NCI-H2081 treated with DMSO at 0.1 percent for 48 hours (cell line): ENCODE results near the gene RIPOR3.
"Not testable (repeated sequence)": the region's sequence is repeated elsewhere in the genome, so short reads cannot be mapped to it uniquely, and the experiment has no call there.

Source experiments
- DNase-seq: peaks from one replicate; lab custom pipeline; 2025; lab: John Stamatoyannopoulos, UW

Gene RIPOR3

GRCh38 chr20:50658804-50659380 lies 32.5 kb downstream of the RIPOR3 start:
- DNase-seq: no peak

DNA sequence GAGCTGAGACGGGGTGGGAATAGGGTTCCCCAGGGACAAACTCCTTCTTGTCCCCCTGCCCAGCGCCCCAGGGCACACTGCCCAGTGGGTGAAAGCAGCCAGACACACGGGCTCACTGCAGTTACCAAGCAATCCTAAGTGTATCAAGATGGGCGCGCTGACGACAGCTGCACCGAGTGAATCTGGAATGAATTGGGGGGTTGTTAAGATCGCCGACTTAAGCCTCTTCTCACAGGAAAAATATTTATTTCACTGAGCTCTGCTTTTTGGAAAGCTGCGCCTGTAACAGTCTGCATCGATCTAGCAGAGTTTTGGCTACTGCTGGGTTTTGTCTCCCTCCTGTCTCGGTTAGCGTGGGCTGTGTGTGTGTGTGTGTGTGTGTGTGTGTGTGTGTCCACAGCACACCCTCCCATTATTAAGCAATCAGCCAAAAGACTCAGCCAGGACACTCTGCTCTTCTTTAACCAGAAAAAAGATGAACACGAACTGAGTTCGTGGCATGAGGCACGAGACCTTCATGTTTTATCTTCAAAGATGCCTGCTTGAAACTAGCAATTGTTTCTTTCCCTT lies 35.9 kb downstream of the RIPOR3 start:
- DNase-seq: no peak

DNA sequence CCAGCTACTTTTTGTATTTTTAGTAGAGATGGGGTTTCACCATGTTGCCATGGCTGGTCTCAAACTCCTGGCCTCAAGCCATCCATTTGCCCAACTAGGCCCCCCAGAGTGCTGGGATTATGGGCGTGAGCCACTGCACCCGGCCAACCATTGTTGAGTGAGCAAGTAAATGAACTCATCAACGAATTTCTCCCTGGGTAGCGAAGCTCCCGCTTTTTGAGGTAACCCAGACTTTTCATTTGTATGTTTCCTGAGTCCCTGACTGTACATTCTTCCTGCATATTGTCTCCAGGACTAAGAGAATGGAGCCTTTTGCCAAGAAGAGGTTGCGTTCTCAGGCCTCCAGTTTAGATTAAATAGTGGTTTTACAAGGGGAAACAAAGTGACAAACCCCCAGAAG lies 36.4 kb downstream of the RIPOR3 start:
- DNase-seq: no peak

- DNase-seq: no peak
Measured at GRCh38 chr20:50652702-50653294, 38.5 kb downstream of the RIPOR3 start.

- no peak for DNase-seq
Measured at GRCh38 chr20:50651676-50652075, 39.7 kb downstream of the RIPOR3 start.

GRCh38 chr20:50649590-50649989 lies 41.8 kb downstream of the RIPOR3 start:
- DNase-seq: no peak

DNA sequence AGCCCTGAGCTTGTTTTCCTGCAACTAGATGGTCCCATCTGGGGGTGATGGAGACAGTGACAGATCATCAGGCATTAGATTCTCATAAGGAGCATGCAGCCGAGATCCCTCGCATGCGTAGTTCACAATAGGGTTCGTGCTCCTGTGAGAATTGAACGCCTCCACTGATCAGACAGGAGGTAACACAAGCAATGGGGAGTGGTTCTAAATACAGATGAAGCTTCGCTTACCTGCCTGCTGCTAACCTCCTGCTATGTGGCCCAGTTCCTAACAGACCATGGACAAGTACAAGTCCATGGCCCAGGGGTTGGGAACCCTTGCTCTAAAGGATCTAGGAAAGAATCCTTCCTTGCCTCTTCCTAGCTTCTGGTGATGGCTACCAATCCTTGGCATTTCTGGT lies 42.7 kb downstream of the RIPOR3 start:
- no peak for DNase-seq

DNA sequence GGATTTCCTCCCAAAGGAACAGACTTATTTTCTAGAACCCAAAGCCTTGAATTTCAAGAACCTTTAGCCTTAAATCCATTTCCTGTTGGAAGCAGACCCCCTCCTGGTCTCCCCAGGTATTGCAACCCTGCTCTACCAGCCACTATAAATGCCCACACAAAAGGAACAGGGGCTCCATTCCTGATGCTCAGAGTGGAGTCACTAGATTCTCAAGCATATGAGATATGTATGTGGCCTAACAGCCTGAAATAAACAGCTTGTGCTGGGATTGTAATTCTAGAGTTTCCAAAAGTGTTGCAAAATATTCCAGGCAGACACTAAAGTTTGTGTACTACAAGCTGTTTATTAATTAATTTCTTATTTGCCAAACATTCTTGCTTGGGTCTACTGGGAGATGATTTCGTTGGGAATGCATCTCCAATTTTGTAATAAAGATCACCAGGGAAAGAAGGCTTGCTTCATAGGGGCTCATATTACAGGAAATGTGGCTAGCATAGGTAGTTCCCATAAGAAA lies 44.8 kb downstream of the RIPOR3 start:
- DNase-seq: no peak

GRCh38 chr20:50645253-50646068 lies 45.9 kb downstream of the RIPOR3 start:
- DNase-seq: no peak

DNA sequence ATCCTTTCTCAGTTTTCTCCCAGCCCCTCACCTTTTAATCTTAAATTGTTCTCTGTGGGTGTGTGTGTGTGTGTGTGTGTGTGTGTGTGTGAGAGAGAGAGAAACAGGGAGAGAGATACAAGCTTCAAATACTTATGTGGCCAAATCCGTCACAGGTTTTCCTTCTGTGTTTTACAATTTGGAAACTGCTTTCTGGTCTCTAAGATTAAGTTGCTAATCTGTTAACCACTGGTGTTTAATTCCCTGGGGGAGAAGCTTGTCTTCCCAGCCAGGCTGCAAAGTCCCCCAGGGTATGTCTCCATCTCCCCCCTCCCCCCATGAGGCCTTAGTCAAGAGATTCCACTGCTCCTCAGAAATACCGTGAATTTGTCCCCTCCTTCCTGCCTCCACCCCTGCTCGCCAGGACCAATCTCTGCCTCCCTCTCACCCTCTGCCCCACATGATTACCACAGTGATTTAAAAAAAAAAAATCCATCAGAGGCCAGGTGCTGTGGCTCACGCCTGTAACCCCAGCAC lies 49.0 kb downstream of the RIPOR3 start:
- DNase-seq: no peak

- DNase-seq: not testable (repeated sequence)
Measured at GRCh38 chr20:50641625-50642287, 49.6 kb downstream of the RIPOR3 start.

DNA sequence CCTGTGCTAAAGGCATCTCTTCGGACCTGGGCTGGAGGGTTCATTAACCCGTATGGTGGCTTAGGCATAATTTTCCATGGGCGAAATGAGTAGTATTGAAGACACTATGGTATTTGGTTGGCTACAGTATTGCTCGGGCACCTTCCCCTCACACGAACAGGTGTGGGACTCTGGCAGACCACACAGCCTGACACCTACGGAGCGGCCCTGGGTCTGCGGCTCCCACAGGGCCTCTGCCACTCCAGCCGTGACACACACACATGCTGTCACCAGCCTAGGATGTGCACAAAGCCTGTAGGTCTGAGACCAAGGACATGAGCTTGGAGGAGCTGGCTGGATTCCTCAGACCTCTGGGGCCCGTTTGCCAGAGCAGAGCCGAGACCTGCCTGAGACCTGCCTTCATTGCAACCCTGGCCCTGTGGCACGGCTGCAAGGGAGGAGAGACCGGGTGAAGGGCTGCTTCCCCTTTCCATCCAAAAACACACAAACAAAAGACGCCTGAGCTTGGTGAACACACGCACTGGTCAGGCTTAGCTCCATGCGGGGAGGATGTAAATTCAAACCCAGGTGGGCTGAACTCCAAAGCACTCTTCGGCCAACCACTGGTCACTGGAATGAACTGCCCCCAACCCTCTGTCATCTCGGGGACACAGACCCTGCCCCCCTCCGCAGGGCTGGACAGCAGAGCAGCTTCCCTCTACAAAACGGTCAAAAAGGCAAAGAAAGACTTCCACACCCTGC lies 51.2 kb downstream of the RIPOR3 start:
- not testable (repeated sequence) for DNase-seq

DNA sequence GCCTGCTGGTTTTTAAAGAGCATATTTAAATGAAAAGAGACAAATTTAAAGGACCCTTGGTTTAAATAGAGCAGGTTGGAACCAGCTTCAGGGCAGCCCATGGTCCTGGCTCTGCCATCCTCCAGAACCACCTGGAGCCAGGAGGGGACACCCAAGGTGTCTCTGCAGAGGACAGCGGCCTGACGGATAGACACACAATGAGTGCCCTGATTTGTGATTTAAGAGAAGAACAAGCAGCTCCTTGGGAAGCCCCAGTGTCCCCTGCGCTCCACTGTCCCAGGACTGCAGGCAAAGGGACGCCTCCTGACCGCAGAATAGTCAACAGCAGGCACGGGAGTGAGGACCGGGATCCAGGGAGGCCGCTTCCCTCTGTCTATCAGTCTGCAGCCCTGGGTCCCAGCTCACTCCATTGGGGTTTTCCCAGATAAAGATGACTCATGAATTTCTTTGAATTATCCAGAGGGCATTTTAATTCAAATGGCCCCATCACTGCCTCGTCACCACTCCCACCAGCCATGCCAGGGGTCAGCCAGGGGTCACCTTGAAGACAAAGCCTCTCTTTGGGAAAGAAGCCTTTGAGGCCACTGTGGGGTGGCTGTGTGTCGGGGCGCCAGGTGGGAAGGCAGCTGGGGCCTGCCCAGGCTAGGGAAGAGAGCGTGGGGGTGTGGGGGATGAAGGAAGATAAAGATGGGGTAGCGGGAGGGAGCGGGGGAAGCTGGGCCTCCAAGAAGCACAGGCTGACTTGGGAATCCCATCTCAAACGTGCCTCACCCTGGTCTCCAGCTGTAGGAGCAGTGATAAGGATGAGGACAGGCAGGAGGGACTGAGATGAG lies 53.1 kb downstream of the RIPOR3 start:
- not testable (repeated sequence) for DNase-seq

GRCh38 chr20:50636601-50637540 lies 54.5 kb downstream of the RIPOR3 start:
- no peak for DNase-seq

- no peak for DNase-seq
Measured at GRCh38 chr20:50635676-50636600, 55.4 kb downstream of the RIPOR3 start.

- DNase-seq: no peak
Measured at GRCh38 chr20:50635014-50635557, 56.3 kb downstream of the RIPOR3 start.

- no peak for DNase-seq
Measured at GRCh38 chr20:50634191-50634590, 57.2 kb downstream of the RIPOR3 start.

- no peak for DNase-seq
Measured at GRCh38 chr20:50633361-50633760, 58.0 kb downstream of the RIPOR3 start.
